ENCODE results near the gene SIK3. TPM values are rescaled to one million over a fixed set of nuclear protein-coding genes. Genes with fewer than 3 reads are reported as not detected.

Gene SIK3
- total and polyA plus RNA-seq, 2 experiments from 2014 or later: 6.1 to 33.9 TPM

GRCh38 chr11:116873381-116873780, 224.8 kb downstream of the SIK3 start:
- no peaks in the 10 kb centered on the region for H3K27me3 ChIP-seq (ENCODE audit: insufficient read depth)
- peaks cover 19% of the 10 kb centered on the region; the same call in 2 of the 3 replicates for H3K36me3 Mint-ChIP-seq (ENCODE audit: low read depth)
- H2AFZ ChIP-seq: no peak overlapping the region
- TF ChIP-seq CREB1 (CRISPR knock-in tag; IDR thresholded peaks at IDR 0.05; ENCODE audit: low read depth): no peak
- TF ChIP-seq EZH2phosphoT487 (IDR thresholded peaks at IDR 0.05; ENCODE audit: unreplicated experiment): no peak
- TF ChIP-seq POLR2AphosphoS5 (IDR thresholded peaks at IDR 0.05; ENCODE audit: low read depth): no peak
- TF ChIP-seq REST (IDR thresholded peaks at IDR 0.05; ENCODE audit: unreplicated experiment): no peak
- TF ChIP-seq JUNB (IDR thresholded peaks at IDR 0.05; ENCODE audit: unreplicated experiment): no peak
- no peak for TF ChIP-seq EZH2 (IDR thresholded peaks at IDR 0.05; ENCODE audit: low read depth, unreplicated experiment)
- TF ChIP-seq, protein P1, sequence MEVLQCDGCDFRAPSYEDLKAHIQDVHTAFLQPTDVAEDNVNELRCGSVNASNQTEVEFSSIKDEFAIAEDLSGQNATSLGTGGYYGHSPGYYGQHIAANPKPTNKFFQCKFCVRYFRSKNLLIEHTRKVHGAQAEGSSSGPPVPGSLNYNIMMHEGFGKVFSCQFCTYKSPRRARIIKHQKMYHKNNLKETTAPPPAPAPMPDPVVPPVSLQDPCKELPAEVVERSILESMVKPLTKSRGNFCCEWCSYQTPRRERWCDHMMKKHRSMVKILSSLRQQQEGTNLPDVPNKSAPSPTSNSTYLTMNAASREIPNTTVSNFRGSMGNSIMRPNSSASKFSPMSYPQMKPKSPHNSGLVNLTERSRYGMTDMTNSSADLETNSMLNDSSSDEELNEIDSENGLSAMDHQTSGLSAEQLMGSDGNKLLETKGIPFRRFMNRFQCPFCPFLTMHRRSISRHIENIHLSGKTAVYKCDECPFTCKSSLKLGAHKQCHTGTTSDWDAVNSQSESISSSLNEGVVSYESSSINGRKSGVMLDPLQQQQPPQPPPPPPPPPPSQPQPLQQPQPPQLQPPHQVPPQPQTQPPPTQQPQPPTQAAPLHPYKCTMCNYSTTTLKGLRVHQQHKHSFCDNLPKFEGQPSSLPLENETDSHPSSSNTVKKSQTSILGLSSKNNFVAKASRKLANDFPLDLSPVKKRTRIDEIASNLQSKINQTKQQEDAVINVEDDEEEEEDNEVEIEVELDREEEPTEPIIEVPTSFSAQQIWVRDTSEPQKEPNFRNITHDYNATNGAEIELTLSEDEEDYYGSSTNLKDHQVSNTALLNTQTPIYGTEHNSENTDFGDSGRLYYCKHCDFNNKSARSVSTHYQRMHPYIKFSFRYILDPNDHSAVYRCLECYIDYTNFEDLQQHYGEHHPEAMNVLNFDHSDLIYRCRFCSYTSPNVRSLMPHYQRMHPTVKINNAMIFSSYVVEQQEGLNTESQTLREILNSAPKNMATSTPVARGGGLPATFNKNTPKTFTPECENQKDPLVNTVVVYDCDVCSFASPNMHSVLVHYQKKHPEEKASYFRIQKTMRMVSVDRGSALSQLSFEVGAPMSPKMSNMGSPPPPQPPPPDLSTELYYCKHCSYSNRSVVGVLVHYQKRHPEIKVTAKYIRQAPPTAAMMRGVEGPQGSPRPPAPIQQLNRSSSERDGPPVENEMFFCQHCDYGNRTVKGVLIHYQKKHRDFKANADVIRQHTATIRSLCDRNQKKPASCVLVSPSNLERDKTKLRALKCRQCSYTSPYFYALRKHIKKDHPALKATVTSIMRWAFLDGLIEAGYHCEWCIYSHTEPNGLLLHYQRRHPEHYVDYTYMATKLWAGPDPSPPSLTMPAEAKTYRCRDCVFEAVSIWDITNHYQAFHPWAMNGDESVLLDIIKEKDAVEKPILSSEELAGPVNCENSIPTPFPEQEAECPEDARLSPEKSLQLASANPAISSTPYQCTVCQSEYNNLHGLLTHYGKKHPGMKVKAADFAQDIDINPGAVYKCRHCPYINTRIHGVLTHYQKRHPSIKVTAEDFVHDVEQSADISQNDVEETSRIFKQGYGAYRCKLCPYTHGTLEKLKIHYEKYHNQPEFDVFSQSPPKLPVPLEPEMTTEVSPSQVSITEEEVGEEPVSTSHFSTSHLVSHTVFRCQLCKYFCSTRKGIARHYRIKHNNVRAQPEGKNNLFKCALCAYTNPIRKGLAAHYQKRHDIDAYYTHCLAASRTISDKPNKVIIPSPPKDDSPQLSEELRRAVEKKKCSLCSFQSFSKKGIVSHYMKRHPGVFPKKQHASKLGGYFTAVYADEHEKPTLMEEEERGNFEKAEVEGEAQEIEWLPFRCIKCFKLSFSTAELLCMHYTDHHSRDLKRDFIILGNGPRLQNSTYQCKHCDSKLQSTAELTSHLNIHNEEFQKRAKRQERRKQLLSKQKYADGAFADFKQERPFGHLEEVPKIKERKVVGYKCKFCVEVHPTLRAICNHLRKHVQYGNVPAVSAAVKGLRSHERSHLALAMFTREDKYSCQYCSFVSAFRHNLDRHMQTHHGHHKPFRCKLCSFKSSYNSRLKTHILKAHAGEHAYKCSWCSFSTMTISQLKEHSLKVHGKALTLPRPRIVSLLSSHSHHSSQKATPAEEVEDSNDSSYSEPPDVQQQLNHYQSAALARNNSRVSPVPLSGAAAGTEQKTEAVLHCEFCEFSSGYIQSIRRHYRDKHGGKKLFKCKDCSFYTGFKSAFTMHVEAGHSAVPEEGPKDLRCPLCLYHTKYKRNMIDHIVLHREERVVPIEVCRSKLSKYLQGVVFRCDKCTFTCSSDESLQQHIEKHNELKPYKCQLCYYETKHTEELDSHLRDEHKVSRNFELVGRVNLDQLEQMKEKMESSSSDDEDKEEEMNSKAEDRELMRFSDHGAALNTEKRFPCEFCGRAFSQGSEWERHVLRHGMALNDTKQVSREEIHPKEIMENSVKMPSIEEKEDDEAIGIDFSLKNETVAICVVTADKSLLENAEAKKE (CRISPR knock-in tag; IDR thresholded peaks at IDR 0.05): no peak
- no peak for TF ChIP-seq ZNF114 (CRISPR knock-in tag; IDR thresholded peaks at IDR 0.05)
- TF ChIP-seq ZNF331 (CRISPR knock-in tag; IDR thresholded peaks at IDR 0.05; ENCODE audit: low read depth): no peak
- TF ChIP-seq, protein P2, sequence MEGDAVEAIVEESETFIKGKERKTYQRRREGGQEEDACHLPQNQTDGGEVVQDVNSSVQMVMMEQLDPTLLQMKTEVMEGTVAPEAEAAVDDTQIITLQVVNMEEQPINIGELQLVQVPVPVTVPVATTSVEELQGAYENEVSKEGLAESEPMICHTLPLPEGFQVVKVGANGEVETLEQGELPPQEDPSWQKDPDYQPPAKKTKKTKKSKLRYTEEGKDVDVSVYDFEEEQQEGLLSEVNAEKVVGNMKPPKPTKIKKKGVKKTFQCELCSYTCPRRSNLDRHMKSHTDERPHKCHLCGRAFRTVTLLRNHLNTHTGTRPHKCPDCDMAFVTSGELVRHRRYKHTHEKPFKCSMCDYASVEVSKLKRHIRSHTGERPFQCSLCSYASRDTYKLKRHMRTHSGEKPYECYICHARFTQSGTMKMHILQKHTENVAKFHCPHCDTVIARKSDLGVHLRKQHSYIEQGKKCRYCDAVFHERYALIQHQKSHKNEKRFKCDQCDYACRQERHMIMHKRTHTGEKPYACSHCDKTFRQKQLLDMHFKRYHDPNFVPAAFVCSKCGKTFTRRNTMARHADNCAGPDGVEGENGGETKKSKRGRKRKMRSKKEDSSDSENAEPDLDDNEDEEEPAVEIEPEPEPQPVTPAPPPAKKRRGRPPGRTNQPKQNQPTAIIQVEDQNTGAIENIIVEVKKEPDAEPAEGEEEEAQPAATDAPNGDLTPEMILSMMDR (conservative IDR thresholded peaks at IDR 0.05; ENCODE audit: low read depth in 2 of 2): no peak
- no peaks in the 10 kb centered on the region; the same call in 2 of the 3 replicates for H3K4me1 Mint-ChIP-seq
- no peaks in the 10 kb centered on the region for H3F3A ChIP-seq (replicated peaks; ENCODE audit: low read depth)
- no peak overlapping the region for H3K4me2 ChIP-seq
- H3K9me3 Mint-ChIP-seq: no peaks in the 10 kb centered on the region
- no peaks in the 10 kb centered on the region; the same call in 1 of the 2 replicates for H3K4me1 ChIP-seq (ENCODE audit: insufficient read depth)
- no peaks in the 10 kb centered on the region; the same call in 1 of the 2 replicates for H4K20me1 ChIP-seq (replicated peaks; ENCODE audit: insufficient read depth)
- no peak overlapping the region for H3K4me3 Mint-ChIP-seq
- H3K9me2 ChIP-seq (ENCODE audit: insufficient read depth): no peaks in the 10 kb centered on the region
- H3K36me3 ChIP-seq (ENCODE audit: insufficient read depth): 0 out of 2 replicates have a peak, but pooled peaks cover 2% of the 10 kb centered on the region
- ATAC-seq (no peak), DNase-seq (ENCODE audit: low spot score) (no peak)
- no peak overlapping the region for H3K4me3 ChIP-seq
- H3K27ac ChIP-seq (ENCODE audit: low read depth): no peak overlapping the region
- no peaks in the 10 kb centered on the region for H3K79me2 ChIP-seq (replicated peaks; ENCODE audit: insufficient read depth)
- no peak overlapping the region for H3K27ac Mint-ChIP-seq
- no peaks in the 10 kb centered on the region for H3K27me3 Mint-ChIP-seq (ENCODE audit: insufficient read depth, low read depth, poor library complexity)

Measured in GM23338 (cell line).